ENCODE results near the gene SSBP1.
"Not testable (repeated sequence)": the region's sequence is repeated elsewhere in the genome, so short reads cannot be mapped to it uniquely, and the experiment has no call there.

SSBP1 gene

GRCh38 chr7:141709318-141709717 lies 28.8 kb upstream of the SSBP1 start:
- DNase-seq (ENCODE audit: low read depth in 2 of 2): no peak

DNA sequence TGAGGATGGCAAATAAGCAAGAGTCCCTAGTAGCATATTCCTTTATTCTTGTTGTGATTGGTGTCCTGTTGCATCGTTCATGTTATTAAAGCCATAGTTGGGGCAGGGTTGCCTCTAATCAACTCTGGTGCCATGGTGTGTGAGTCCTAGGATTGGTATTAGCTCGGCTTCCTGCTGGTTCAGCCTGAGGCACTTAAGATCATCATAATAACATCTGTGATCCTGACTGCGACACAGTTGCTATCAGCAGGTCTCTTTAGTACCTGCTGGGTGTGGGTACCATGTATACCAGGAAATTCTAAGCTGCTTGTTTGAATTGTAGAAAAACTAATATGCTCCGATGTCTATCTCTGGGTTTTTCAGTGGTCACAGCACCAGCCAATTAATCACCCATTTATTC lies 28.4 kb upstream of the SSBP1 start:
- DNase-seq (ENCODE audit: low read depth in 2 of 2): no peak

DNA sequence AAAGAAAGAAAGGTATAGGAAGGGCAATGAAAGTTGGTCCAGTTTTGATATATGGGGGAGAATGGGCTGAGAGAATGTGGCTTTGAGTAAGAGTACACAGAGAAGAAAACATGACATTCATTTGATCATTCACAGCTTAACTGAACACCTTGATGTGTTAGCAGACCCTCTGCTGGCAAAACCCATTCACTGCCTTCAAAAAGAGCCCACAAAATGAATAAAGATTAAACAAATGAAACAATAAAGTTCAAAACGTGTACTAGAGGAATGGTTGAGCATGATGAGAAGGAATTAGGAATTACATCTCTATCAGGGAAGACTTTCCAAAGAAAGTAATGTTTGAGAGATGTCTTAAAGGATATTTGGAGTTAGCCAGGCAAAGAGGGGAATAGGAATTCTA lies 27.9 kb upstream of the SSBP1 start:
- DNase-seq (ENCODE audit: low read depth in 2 of 2): no peak

DNA sequence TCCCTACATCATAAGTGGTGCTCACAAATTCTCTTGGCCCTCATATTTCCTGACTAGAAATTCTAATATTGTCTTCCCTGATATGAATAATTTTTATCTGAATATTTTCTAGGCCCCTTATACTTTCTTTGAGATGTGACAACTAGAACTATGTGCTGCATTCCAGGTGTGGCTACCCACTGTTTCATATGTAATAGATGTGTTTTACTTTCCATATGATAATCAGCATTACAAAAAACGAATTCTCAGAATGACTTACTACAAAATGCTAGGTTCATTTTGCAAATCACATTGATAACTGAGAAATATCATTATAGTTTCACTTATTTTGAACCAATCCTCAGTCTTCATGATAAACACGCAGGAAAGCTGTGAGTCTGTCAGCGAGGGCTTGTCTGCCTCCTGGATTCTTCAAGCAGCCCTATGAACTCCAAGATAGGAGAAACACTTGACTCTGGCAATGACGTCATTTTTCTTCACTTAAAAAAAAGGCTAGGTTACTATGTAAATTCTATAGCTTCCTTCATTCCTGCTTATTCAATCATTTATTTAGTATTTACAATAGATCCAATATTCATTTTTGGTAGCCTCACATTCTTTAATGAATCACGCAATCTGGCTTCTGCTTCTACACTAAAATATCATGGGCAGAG lies 25.4 kb upstream of the SSBP1 start:
- DNase-seq (ENCODE audit: low read depth in 2 of 2): no peak

DNA sequence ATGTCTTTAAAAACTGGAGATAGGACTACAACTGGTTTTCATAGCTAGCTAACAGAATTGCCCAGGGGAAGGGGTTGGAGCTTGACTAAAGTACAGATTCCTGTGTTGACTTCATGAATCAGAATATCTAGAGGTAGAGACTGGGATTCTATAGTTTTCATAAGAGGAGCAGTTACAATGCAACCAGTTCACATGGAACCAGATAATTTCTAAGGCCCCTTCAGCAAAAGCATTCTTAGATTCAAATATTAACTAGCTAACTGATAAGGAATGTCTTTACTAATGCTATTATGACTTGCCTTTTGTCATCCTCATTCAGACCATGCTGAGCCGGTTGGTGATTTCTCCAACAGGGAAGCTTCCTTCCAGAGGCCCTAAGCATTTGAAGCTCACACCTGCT lies 24.3 kb upstream of the SSBP1 start:
- DNase-seq (ENCODE audit: low read depth in 2 of 2): no peak

DNA sequence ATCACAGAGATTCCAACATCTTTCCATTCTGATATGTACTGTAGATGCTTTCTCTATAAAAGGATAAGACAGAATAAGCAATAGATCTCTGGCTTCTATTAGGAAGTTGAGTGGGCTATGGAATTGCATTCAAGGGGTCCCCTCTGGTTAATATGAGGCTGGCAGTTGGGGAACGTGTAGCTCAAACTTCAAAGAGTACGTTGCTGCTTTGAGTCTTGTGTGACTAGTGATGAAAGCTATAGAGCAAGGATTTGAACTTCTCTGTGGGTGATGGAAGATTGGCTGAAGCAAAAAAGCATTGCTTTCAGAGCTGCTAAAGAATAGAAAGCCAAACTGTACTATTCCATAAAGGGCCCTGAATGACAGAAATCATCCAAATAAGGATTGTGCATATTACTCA lies 23.6 kb upstream of the SSBP1 start:
- DNase-seq (ENCODE audit: low read depth in 2 of 2): no peak

DNA sequence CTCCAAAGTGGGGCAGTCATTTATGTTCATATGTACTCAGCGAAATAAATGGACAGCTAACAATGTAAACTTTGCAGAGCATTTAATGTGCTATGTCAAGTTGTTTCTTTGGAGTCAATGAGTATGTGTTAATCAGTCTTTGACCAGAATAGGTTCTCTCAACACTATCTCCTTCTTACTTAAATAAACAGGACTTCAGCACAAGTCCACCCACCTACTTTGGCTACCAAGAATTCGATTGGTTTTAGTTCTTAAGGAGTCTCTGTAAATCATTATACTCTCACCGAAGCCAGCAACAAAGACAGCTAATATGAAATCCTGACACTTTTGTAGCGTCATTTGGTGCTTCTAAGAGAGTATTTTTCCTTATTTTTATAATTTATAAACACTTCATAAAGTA lies 23.1 kb upstream of the SSBP1 start:
- DNase-seq (ENCODE audit: low read depth in 2 of 2): no peak

GRCh38 chr7:141715794-141716689 lies 22.1 kb upstream of the SSBP1 start:
- DNase-seq (ENCODE audit: low read depth in 2 of 2): no peak

DNA sequence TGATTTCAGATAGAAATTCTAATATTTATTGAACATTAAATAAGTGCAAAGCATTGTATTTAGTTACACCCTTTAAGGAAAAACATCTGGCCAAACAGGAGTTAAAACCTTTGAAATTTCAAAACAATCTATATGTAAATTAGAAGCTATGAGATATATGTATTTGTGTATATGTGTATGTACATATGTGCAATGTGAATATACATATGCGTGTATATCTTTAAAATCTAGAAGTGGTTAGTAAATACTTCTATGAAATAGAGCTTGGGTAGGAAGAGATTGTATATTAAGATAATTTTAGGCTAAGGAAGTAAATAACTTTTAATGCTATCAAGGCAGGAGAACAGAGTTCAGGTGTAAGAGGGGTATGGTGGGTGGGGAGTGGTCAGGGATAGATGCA lies 20.7 kb upstream of the SSBP1 start:
- no peak for DNase-seq (ENCODE audit: low read depth in 2 of 2)

GRCh38 chr7:141722529-141722928 lies 15.6 kb upstream of the SSBP1 start:
- DNase-seq (ENCODE audit: low read depth in 2 of 2): no peak

GRCh38 chr7:141729020-141729419 lies 9.1 kb upstream of the SSBP1 start:
- DNase-seq (ENCODE audit: low read depth in 2 of 2): no peak

DNA sequence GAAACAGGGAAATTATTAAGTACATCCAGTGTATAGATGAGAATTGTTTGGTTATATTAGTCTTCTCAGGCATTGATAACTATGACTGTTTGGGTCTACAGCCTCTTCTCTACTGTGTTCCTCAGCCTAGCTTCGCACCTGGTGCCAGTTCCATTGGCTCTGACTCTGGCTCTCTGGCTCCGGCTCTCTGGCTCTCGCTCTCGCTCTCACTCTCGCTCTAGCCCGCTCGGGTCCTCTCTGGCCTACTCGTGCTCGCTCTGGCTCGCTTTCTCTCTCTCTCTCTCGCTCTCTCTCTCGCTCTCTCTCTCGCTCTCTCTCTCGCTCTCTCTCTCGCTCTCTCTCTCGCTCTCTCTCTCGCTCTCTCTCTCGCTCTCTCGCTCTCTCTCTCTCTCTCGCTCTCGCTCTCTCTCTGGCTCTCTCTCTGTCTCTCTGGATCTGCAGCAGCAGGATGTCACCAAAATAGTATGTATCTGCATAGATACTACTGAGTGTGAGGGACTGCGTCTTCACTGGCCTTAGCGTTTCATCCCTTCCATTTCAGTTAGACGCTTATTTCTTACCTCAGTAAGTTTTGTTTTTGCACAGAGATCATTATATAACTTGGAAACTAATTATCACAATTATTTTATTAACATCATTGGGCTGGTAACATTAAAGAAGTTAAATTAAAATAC lies 6.5 kb upstream of the SSBP1 start:
- DNase-seq (ENCODE audit: low read depth in 2 of 2): no peak

DNA sequence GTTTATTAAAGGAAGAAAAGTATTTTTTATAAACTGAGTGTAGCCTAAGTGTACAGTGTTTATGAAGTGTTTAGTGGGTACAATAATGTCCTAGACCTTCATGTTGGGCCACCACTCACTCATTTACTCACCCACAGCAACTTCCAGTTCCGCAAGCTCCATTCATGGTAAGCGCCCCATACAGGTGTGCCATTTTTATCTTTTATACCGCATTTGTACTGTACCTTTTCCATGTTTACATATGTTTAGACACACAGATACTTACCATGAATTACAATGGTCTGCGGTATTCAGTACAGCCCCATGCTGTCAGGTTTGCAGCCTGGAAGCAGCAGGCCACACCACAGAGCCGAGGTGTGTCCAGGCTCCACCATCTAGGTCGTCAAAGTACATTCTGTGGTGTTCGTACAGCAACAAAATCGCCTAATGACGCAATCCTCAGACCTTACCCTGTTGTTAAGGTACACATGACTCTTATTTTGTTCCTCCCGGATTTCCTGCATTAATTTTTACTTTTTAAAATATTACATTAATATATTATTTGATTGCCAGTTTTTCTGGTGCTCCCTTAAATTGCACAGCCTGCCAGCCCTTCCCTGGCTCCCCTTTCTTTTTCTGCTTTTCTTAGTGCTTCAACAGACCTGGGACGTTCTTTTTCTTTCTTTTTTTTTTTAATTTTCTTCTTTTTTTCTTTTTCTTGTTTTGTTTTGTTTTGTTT lies 881 bp upstream of the SSBP1 start:
- no peak for DNase-seq (ENCODE audit: low read depth in 2 of 2)

GRCh38 chr7:141738592-141739013 lies 445 bp downstream of the SSBP1 start:
- DNase-seq (ENCODE audit: low read depth in 2 of 2): no peak

- DNase-seq (ENCODE audit: low read depth in 2 of 2): no peak
Measured at GRCh38 chr7:141739250-141739649, 1.1 kb downstream of the SSBP1 start.

DNA sequence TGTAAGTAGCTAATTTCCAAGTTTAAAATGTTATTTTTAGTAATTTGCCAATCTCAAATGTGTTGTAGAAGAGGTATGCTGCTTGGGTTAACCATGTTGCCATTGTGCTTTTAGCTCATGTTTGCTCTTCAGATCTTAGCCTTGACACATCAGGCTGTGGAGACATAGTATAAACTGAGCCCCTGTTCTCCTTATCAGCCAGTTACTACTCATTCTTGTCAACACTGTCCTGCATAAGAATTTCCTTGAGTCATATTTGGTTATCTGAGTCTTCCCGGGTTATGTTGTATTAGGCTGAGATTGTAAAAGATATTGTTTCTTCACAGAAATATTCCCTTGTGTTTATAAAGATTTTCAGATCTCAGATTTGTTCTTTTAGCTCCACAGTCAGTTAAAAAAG lies 4.1 kb downstream of the SSBP1 start:
- no peak for DNase-seq (ENCODE audit: low read depth in 2 of 2)

- DNase-seq (ENCODE audit: low read depth in 2 of 2): no peak
Measured at GRCh38 chr7:141744131-141744530, 6.0 kb downstream of the SSBP1 start.

DNA sequence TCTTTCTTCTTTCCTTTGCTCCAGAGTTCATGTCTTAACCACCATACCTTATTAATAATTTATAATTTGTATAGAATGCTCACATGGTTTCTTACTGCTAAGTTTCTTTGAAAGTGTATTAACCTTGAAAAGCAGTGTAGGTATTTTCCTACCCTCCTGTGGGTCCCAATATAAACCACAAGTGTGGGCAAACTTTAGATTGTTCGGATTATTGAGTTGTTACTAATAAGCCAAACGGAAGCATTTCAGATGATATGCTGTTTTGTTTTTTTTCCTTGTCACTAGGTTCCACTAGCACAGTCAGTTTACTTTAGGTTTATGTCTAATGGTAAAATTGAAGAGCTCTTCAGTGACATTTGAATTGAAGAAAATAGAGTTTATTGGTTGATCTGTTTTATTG lies 10.2 kb downstream of the SSBP1 start:
- no peak for DNase-seq (ENCODE audit: low read depth in 2 of 2)

DNA sequence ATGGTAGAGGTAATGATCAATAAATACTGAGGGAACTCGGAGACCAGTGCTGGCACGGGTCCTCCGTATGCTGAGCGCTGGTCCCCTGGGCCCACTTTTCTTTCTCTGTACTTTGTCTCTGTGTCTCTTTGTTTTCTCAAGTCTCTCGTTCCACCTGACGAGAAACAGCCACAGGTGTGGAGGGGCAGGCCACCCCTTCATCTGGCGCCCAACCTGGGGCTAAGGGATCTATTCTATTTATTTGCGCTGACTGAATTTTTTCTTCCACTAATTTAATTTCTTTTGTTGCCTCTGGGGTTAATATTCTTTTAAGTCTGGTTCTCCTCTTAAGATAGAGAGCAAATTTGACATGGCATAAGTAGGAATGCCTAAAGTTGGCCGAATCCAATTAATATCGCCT lies 13.7 kb downstream of the SSBP1 start:
- DNase-seq (ENCODE audit: low read depth in 2 of 2): not testable (repeated sequence)

- DNase-seq (ENCODE audit: low read depth in 2 of 2): no peak
Measured at GRCh38 chr7:141752634-141753033, 14.5 kb downstream of the SSBP1 start.

- DNase-seq (ENCODE audit: low read depth in 2 of 2): no peak
Measured at GRCh38 chr7:141754939-141755338, 16.8 kb downstream of the SSBP1 start.

DNA sequence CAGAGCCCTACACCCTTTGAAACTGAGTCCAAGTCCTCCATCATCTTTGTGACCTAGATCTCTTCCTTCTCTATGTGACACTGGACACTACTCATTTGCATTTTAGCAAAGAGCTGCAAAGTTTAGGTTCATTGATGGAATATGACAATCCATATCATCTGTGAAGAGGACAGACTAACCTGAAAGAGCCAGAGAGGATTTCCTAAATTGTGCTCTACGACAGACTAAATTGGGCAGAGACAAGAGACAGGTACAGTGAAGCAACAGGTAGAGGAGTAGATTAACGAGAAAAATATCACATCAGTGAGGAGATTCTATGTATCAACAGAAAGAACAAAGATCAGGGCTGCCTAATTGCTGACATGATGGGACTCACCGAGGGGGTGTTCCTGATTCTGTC lies 25.6 kb downstream of the SSBP1 start, which contains the start of gene TAS2R3:
Gene TAS2R3, plus strand, starts transcription at position 301 of the 400 bp plus-strand sequence. Its CDS starts 62 bp downstream, at position 363.
- no peak for DNase-seq (ENCODE audit: low read depth in 2 of 2)

All from stimulated activated CD8-positive, alpha-beta memory T cell treated with anti-CD3 and anti-CD28 coated beads, Interleukin-2, amount 100 ng/mL, for 48 hours (primary cell).